Activated CD8-positive, alpha-beta memory T cell treated with anti-CD3 and anti-CD28 coated beads, Interleukin-2, amount 10 ng/mL, durations not matched to agents 7 days and 5 days (primary cell): ENCODE measurements around the gene TENM4. TPM values are rescaled to one million over a fixed set of nuclear protein-coding genes. Genes with fewer than 3 reads are reported as not detected.

ENCODE experiments used
- ATAC-seq: fragments of 150-1000 bp; cut with Tn5 transposase; one replicate; pipeline ENCODE4 v1.10.0; 2021; ENCODE audit warnings: moderate library complexity
- CTCF ChIA-PET: fragments of 350-600 bp; sonication (Branson Sonifier 250); formaldehyde crosslinking; loops from one replicate; lab custom pipeline; 2021; ENCODE audit warnings: antibody characterized with exemption; lab: Charles Lee
- DNase-seq: peaks from one replicate; pipeline ENCODE4 v3.0.0-alpha.2; 2020
- H3K27ac Mint-ChIP-seq: one replicate; pipeline ENCODE4 v1.8.0; 2021; ENCODE audit warnings: mild to moderate bottlenecking, mixed read lengths
- H3K27me3 Mint-ChIP-seq: one replicate; pipeline ENCODE4 v1.8.0; 2021; ENCODE audit warnings: mixed read lengths
- H3K36me3 Mint-ChIP-seq: one replicate; pipeline ENCODE4 v1.8.0; 2021; ENCODE audit warnings: mild to moderate bottlenecking, mixed read lengths
- H3K4me1 Mint-ChIP-seq: one replicate; pipeline ENCODE4 v1.8.0; 2021; ENCODE audit warnings: mixed read lengths
- H3K4me3 Mint-ChIP-seq: one replicate; pipeline ENCODE4 v1.8.0; 2021; ENCODE audit warnings: mild to moderate bottlenecking, moderate library complexity, mixed read lengths
- H3K9me3 Mint-ChIP-seq: one replicate; pipeline ENCODE4 v1.8.0; 2022; ENCODE audit warnings: low read depth, mixed read lengths
- total RNA-seq, 2 experiments: library from RNA; stranded (reverse); gene quantifications; one replicate each; pipeline ENCODE4 v1.2.3, GENCODE V29; 2021

TENM4 gene
- total RNA-seq, 2 experiments from 2014 or later = not detected

- CTCF ChIA-PET = no interaction called here
- Mint-ChIP-seq H3K4me1 (no peaks in the 10 kb centered on the region), H3K9me3 (no peaks in the 10 kb centered on the region), H3K27ac (no peak overlapping the region), H3K4me3 (no peak overlapping the region), H3K36me3 (no peaks in the 10 kb centered on the region), H3K27me3 (no peaks in the 10 kb centered on the region)
- DNase-seq (no peak), ATAC-seq (no peak)
Observed at GRCh38 chr11:78762105-78762504, 678.7 kb downstream of the TENM4 start.

GRCh38 chr11:78759071-78759470 lies 681.8 kb downstream of the TENM4 start:
- no peak overlapping the region for H3K27ac Mint-ChIP-seq
- no peak for ATAC-seq

GRCh38 chr11:78753297-78753696 lies 687.5 kb downstream of the TENM4 start:
- peaks cover 12% of the 10 kb centered on the region for H3K27me3 Mint-ChIP-seq
- ATAC-seq = no peak
- H3K36me3 Mint-ChIP-seq = no peaks in the 10 kb centered on the region
- H3K9me3 Mint-ChIP-seq = no peaks in the 10 kb centered on the region
- no peak overlapping the region for H3K4me3 Mint-ChIP-seq
- H3K4me1 Mint-ChIP-seq = no peaks in the 10 kb centered on the region
- CTCF ChIA-PET = no interaction called here
- no peak for DNase-seq
- no peak overlapping the region for H3K27ac Mint-ChIP-seq

More at GRCh38 chr11:78759071-78759470, 681.8 kb downstream of the TENM4 start:
- CTCF ChIA-PET = no interaction called here
- no peaks in the 10 kb centered on the region for H3K4me1 Mint-ChIP-seq
- H3K36me3 Mint-ChIP-seq = no peaks in the 10 kb centered on the region
- no peak for DNase-seq
- H3K4me3 Mint-ChIP-seq = no peak overlapping the region
- H3K9me3 Mint-ChIP-seq = no peaks in the 10 kb centered on the region
- no peaks in the 10 kb centered on the region for H3K27me3 Mint-ChIP-seq

GRCh38 chr11:78752494-78752893 lies 688.3 kb downstream of the TENM4 start:
- CTCF ChIA-PET = no interaction called here
- no peak for DNase-seq
- Mint-ChIP-seq H3K9me3 (no peaks in the 10 kb centered on the region), H3K4me1 (no peaks in the 10 kb centered on the region), H3K36me3 (no peaks in the 10 kb centered on the region), H3K4me3 (no peak overlapping the region), H3K27me3 (peaks cover 12% of the 10 kb centered on the region), H3K27ac (no peak overlapping the region)
- no peak for ATAC-seq

GRCh38 chr11:78748918-78749690 lies 691.7 kb downstream of the TENM4 start:
- Mint-ChIP-seq H3K27me3 (peaks cover 15% of the 10 kb centered on the region), H3K4me3 (no peak overlapping the region), H3K4me1 (no peaks in the 10 kb centered on the region), H3K9me3 (no peaks in the 10 kb centered on the region), H3K27ac (no peak overlapping the region), H3K36me3 (no peaks in the 10 kb centered on the region)
- DNase-seq = no peak
- no peak for ATAC-seq
- CTCF ChIA-PET = no interaction called here

- DNase-seq = no peak
- CTCF ChIA-PET = no interaction called here
- no peak for ATAC-seq
- no peaks in the 10 kb centered on the region for H3K4me1 Mint-ChIP-seq
- H3K27me3 Mint-ChIP-seq = peaks cover 8% of the 10 kb centered on the region
- H3K36me3 Mint-ChIP-seq = no peaks in the 10 kb centered on the region
- no peak overlapping the region for H3K27ac Mint-ChIP-seq
- H3K9me3 Mint-ChIP-seq = no peaks in the 10 kb centered on the region
- H3K4me3 Mint-ChIP-seq = no peak overlapping the region
Observed at GRCh38 chr11:78744949-78745348, 695.9 kb downstream of the TENM4 start.

- H3K4me3 Mint-ChIP-seq = no peak overlapping the region
- no peaks in the 10 kb centered on the region for H3K9me3 Mint-ChIP-seq
- DNase-seq = no peak
- CTCF ChIA-PET = interaction anchor here (1.5 kb wide), 1 partner anchor 29 kb away, joined by 4 read pairs; no protein-coding TSS in a partner anchor
- H3K36me3 Mint-ChIP-seq = no peaks in the 10 kb centered on the region
- H3K27me3 Mint-ChIP-seq = peaks cover 3% of the 10 kb centered on the region
- H3K4me1 Mint-ChIP-seq = no peaks in the 10 kb centered on the region
- no peak for ATAC-seq
- H3K27ac Mint-ChIP-seq = no peak overlapping the region
Observed at GRCh38 chr11:78744202-78744601, 696.6 kb downstream of the TENM4 start.

- H3K36me3 Mint-ChIP-seq = no peaks in the 10 kb centered on the region
- peaks cover 3% of the 10 kb centered on the region for H3K27me3 Mint-ChIP-seq
- no peak for ATAC-seq
- no peaks in the 10 kb centered on the region for H3K4me1 Mint-ChIP-seq
- CTCF ChIA-PET = no interaction called here
- H3K27ac Mint-ChIP-seq = no peak overlapping the region
- H3K4me3 Mint-ChIP-seq = no peak overlapping the region
- DNase-seq = no peak
- H3K9me3 Mint-ChIP-seq = no peaks in the 10 kb centered on the region
Observed at GRCh38 chr11:78742430-78742829, 698.4 kb downstream of the TENM4 start.

- no peaks in the 10 kb centered on the region for H3K36me3 Mint-ChIP-seq
Observed at GRCh38 chr11:78741741-78742140, 699.1 kb downstream of the TENM4 start.

GRCh38 chr11:78740199-78741071 lies 700.4 kb downstream of the TENM4 start:
- H3K27me3 Mint-ChIP-seq = peaks cover 3% of the 10 kb centered on the region
- DNase-seq (no peak), ATAC-seq (no peak)
- no peak overlapping the region for H3K4me3 Mint-ChIP-seq
- no peaks in the 10 kb centered on the region for H3K4me1 Mint-ChIP-seq
- H3K9me3 Mint-ChIP-seq = no peaks in the 10 kb centered on the region
- H3K36me3 Mint-ChIP-seq = no peaks in the 10 kb centered on the region
- CTCF ChIA-PET = no interaction called here
- H3K27ac Mint-ChIP-seq = no peak overlapping the region

More at GRCh38 chr11:78741741-78742140, 699.1 kb downstream of the TENM4 start:
- ATAC-seq (no peak), DNase-seq (no peak)
- H3K27ac Mint-ChIP-seq = no peak overlapping the region
- H3K27me3 Mint-ChIP-seq = peaks cover 3% of the 10 kb centered on the region
- no peaks in the 10 kb centered on the region for H3K9me3 Mint-ChIP-seq
- CTCF ChIA-PET = no interaction called here
- H3K4me1 Mint-ChIP-seq = no peaks in the 10 kb centered on the region
- no peak overlapping the region for H3K4me3 Mint-ChIP-seq

GRCh38 chr11:78737891-78738290 lies 702.9 kb downstream of the TENM4 start:
- Mint-ChIP-seq H3K27me3 (no peaks in the 10 kb centered on the region), H3K4me3 (no peak overlapping the region), H3K9me3 (no peaks in the 10 kb centered on the region), H3K36me3 (no peaks in the 10 kb centered on the region), H3K27ac (no peak overlapping the region), H3K4me1 (no peaks in the 10 kb centered on the region)
- ATAC-seq (no peak), DNase-seq (no peak)
- CTCF ChIA-PET = no interaction called here

- no peaks in the 10 kb centered on the region for H3K4me1 Mint-ChIP-seq
Observed at GRCh38 chr11:78737301-78737700, 703.5 kb downstream of the TENM4 start.

GRCh38 chr11:78735711-78736110 lies 705.1 kb downstream of the TENM4 start:
- CTCF ChIA-PET = no interaction called here
- Mint-ChIP-seq H3K27me3 (no peaks in the 10 kb centered on the region), H3K4me3 (no peak overlapping the region), H3K36me3 (no peaks in the 10 kb centered on the region), H3K27ac (no peak overlapping the region), H3K9me3 (no peaks in the 10 kb centered on the region), H3K4me1 (no peaks in the 10 kb centered on the region)
- DNase-seq (no peak), ATAC-seq (no peak)

More at GRCh38 chr11:78737301-78737700, 703.5 kb downstream of the TENM4 start:
- no peaks in the 10 kb centered on the region for H3K9me3 Mint-ChIP-seq
- CTCF ChIA-PET = no interaction called here
- H3K27me3 Mint-ChIP-seq = no peaks in the 10 kb centered on the region
- no peak overlapping the region for H3K4me3 Mint-ChIP-seq
- ATAC-seq (no peak), DNase-seq (no peak)
- H3K36me3 Mint-ChIP-seq = no peaks in the 10 kb centered on the region
- H3K27ac Mint-ChIP-seq = no peak overlapping the region

GRCh38 chr11:78733031-78733430 lies 707.8 kb downstream of the TENM4 start:
- no peaks in the 10 kb centered on the region for H3K36me3 Mint-ChIP-seq
- no peaks in the 10 kb centered on the region for H3K9me3 Mint-ChIP-seq
- no peak overlapping the region for H3K4me3 Mint-ChIP-seq
- DNase-seq (no peak), ATAC-seq (no peak)
- CTCF ChIA-PET = no interaction called here
- H3K27ac Mint-ChIP-seq = no peak overlapping the region
- H3K4me1 Mint-ChIP-seq = no peaks in the 10 kb centered on the region
- peaks cover 7% of the 10 kb centered on the region for H3K27me3 Mint-ChIP-seq
